GM21526 (cell line): ENCODE results near the gene CCDC47.
"Not testable (repeated sequence)": the region's sequence is repeated elsewhere in the genome, so short reads cannot be mapped to it uniquely, and the experiment has no call there.

ENCODE experiments used
- ATAC-seq: cut with Tn5 transposase; IDR thresholded peaks from one replicate; pipeline ENCODE4 v1.9.1; 2021; ENCODE audit warnings: moderate library complexity; ENCODE audit not compliant: unreplicated experiment, low FRiP score

CCDC47 gene

GRCh38 chr17:63773272-63774140, at the start of gene CCDC47:
CCDC47 (minus strand) TSS chr17:63773597; CDS start chr17:63766175, 7,422 bp downstream.
- ATAC-seq = peak; percentile 77

GRCh38 chr17:63822537-63822936, 49.1 kb upstream of the CCDC47 start:
- no peak for ATAC-seq

DNA sequence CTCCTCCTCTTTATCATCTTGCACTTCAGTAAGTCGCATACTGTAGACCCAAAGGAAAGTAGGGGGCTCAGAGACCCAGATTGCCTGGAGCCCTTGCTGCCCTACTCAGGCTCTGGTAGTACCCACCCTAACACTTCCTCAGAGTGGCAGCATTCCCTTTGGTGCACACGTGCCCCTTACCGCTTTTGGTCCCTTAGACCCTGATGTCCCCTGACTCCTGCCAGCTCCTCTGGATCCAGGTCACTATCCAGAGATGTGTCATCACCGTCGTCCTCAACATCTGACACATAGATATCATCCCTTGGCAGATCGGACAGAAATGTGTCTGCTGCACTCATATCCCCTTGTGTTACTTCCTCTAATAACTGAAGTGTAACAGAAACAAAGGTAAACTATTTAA, 48.4 kb upstream of the CCDC47 start:
- no peak for ATAC-seq

DNA sequence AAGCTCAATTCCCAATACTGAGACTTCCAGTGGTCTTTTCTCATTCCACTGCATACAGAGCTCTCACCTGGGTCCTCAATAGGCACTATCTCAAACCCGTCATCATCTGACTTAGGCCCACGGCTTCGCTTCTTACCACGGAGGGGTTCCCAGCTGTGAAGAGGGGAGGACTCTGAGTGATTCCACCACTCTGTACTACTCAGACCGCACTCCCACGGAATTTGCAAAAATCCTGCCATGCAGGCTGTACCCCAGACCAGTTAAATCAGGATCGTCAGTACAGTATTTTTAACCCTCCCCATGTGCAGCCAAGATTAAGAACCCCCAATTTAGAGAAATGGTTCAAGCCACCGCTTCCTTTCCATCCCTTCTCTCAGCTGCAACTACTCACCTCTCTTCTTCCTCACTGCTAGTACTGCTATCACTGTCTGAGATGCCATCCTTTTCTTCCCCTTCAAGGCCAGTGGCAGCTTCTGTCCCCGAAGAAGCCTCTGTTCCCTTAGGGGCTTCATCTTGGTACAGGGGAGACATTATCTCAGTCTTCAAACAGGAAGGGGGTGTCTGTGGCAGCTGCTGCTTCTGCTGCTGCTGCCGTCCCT, 47.7 kb upstream of the CCDC47 start:
- no peak for ATAC-seq

DNA sequence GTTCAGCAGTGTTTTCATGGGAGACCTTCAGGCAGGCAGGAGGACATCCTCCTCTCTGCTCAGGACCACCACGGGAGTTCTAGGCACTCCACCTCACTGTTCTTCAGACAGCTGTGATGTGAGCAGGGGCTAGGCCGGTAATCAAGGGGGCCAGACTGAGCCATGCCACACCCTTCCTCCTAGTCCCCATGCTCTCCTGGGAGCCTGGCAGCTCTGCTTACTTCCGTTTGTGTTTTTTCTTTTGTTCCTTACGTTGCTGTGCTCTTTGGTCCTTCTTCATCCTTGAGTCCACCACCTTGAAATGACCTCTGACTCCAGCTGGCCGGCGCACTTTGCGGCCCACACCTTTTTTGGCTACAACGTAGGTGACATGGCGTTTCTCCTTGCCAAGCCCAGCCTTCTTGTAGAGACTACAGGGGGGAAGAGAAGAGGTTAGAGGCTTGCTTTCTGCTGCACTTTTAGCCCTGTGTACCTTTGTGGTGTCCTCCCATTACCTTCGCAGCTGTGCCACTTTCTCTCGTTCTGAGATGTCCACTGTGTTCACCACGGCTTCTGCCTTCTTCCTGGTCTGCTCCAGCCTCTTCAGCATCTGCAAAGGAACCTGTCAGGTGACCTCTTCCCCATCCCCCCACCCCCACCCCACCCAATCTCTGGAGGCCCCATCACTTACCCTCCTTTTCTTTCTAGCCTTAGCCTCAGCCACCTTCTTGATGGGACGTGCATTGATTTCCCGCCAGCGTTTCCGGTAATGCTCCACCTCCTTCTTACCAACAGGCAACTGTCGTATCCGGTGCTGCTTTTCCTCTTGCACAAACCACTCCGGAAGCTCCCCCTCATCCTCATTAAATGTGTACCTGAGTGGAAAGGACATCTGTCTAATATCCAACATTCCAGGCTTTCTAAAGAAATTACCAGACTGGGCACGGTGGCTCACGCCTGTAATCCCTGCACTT, 46.5 kb upstream of the CCDC47 start:
- no peak for ATAC-seq

GRCh38 chr17:63819131-63819530, 45.7 kb upstream of the CCDC47 start:
- ATAC-seq = no peak

GRCh38 chr17:63817736-63818385, 44.5 kb upstream of the CCDC47 start:
- ATAC-seq = no peak

- ATAC-seq = no peak
These were observed 43.3 kb upstream of the CCDC47 start for GRCh38 chr17:63816669-63817068.

GRCh38 chr17:63816123-63816522, 42.7 kb upstream of the CCDC47 start:
- ATAC-seq = no peak

- ATAC-seq = no peak
These were observed 36.6 kb upstream of the CCDC47 start for GRCh38 chr17:63809970-63810369.

DNA sequence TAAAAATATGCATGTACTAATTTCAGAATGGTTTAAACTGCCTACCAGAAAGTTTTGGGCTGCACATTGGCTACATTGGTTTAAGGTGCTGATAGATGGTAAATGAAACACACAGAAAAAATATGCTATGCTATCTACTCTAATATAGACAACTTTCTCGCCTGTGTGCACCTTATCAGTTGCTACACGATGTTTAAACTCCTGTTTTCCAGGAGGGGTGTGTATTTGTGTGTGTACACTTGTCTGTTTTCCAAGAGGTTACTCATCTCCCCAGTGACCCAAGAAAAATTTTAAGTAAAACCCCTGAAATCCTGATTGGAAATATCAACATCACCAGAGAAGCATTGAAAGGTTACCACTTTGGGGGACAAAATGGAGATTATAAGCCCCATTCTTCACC, 32.2 kb upstream of the CCDC47 start:
- no peak for ATAC-seq

DNA sequence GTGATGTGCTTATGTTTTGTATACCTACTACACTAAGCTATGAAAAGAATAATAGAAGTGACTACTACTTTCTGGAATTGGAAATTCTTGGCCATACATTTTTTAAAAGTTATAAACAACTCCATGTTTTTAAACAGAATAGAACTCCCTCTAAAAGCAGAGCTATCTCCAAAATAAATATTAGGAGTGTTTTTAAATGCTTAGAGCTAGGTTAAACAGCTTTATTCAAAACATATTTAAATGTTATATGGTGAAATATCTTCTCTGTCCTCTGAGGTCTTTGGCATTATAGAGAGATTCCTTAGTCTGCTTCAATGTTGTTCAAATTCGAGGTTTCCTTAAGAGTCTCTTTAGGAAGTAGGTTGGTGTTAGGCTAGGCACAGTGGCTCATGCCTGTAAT, 30.9 kb upstream of the CCDC47 start:
- no peak for ATAC-seq

DNA sequence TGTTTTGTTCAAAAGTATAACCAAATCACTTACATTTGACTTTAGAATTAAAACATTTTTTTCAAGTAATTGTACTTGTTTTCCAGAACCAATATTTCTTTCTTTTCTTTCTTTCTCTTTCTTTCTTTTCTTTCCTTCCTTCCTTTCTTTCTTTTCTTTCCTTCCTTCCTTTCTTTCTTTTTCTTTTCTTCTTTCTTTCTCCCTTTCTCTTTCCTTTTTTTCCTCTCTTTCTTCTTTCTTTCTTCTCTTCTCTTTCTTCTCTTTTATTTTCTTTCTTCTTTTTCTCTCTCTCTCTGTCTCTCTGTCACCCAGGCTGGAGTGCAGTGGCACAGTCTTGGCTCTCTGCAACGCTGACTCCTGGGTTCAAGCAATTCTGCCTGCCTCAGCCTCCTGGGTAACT, 27.4 kb upstream of the CCDC47 start:
- no peak for ATAC-seq

DNA sequence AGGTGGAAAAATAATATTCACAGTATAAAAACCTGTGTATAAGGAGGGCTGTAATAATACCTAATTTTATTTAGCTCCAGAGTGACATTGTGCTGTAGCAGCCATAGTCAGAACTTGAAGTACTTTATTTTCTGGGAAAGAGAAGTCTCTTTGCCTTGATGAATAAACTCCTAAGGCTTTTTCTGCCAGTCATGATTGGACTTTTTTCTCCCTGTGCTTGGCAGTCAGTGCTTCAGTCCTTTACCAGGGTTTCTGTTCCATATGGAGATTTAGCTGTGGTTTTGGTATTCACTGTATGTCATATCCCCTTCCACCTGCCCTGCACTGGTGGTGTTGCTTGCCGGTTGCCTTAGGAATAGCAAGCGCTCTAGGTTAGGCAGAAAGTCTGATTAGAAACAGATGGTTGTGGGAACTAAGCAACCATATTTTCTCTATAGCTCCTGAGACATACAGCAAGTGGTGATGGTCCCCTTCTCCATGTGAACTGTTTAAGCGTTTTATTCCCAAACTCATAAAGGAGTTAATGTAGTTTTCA, 25.2 kb upstream of the CCDC47 start:
- ATAC-seq = no peak

GRCh38 chr17:63796375-63796774, 23.0 kb upstream of the CCDC47 start:
- not testable (repeated sequence) for ATAC-seq

DNA sequence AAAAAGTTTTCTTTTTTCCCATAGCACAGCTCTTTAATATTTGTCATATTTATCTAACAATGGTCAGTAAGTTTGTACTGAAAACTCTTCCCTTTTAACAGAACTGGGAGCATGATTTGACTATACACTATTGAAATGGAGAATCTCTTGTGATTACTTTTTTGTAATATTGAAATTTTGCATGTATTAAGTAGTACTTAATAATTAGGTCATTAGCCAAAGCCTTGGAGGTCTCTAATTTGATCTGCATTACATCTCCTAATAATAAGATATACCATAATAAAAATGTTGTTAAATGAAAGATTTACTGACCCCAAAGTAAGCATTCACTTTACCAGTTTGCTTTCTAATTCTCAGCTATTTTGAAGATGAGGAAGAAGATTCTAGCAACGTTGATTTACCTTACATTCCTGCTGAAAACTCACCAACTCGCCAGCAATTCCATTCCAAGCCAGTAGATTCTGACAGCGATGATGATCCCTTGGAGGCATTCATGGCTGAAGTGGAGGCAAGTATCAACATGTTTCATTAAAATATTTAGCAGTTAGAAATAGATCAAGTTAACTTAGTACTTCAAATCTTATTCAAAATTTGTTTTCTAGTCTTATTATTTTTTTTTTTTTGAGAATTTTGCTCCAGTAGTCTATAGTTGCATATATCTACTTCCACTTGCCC, 18.8 kb upstream of the CCDC47 start:
- ATAC-seq = no peak

DNA sequence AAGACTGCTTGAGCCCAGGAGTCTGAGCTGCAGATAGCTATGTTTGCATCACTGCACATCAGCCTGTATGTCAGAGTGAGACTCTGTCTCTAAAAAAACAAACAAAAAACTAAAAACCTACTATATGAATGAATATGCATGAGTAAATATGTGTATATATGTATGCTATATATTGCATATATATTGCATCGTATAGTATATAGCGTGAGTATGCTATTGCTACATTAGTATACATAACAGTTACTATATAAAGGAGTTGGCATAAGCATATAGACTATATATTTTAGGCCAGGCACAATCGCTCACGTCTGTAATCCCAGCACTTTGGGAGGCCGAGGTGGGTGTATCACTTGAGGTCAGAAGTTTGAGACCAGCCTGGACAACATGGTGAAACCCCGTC, 16.7 kb upstream of the CCDC47 start:
- no peak for ATAC-seq

- ATAC-seq = no peak
These were observed 13.7 kb upstream of the CCDC47 start for GRCh38 chr17:63786971-63787711.

DNA sequence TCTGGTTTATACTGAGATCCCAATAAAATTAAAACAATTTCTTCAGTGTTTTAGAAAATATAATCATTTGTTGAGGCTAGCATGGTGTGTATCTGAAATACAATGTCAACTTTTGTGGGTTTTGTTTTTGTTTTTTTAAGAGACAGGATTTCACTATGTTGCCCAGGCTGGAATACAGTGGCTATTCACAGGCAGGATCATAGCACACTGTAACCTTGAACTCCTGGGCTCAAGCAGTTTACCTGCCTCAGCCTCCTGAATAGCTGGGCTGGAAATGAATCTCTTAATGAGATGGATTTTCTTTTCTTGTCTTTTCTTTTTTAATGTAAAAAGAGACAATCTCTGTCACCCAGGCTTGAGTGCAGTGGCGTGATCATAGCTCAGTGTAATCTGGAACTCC, 12.7 kb upstream of the CCDC47 start:
- no peak for ATAC-seq
